ENCODE data around the gene DAND5.

Gene DAND5

GRCh38 chr19:13022859-13023636 is 53.7 kb downstream of the DAND5 start:
- DNase-seq (ENCODE audit: low read depth) = no peak

- no peak for DNase-seq (ENCODE audit: low read depth)
Observed at GRCh38 chr19:13023656-13024055, 54.3 kb downstream of the DAND5 start.

Data from stimulated activated CD4-positive, alpha-beta T cell treated with anti-CD3 and anti-CD28 coated beads, Interleukin-2, amount 100 ng/mL, for 4 hours (primary cell).